Measurements from ENCODE around the gene PRKCD. TPM values are rescaled to one million over a fixed set of nuclear protein-coding genes. Genes with fewer than 3 reads are reported as not detected.

PRKCD gene
- total RNA-seq, 4 donors from 2014 or later, result 27.9 to 31.3 (median 29.3) TPM

DNA sequence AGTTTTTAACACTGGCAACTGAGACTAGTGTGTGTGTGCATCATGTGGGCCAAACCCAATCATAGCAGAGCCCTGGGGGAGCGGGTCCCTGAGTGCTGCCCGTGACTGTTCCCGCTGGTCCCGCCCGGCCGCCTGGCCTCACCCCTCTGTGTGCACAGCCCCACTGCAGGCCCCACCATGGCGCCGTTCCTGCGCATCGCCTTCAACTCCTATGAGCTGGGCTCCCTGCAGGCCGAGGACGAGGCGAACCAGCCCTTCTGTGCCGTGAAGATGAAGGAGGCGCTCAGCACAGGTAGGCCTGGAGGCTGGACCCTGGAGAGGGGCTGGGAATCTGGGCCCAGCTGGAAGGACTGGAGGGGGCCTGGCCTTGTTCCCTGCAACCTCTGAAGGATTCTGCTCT lies 17.2 kb downstream of the PRKCD start:
- H3K27ac ChIP-seq, result no peak overlapping the region
- DNase-seq (ENCODE audit: low spot score in 2 of 2), result no peak
- H3K4me3 ChIP-seq, result no peak overlapping the region
- no peaks in the 10 kb centered on the region for H3K27me3 ChIP-seq
- TF ChIP-seq POLR2A (IDR thresholded peaks at IDR 0.05) (no peak), POLR2AphosphoS5 (IDR thresholded peaks at IDR 0.05) (no peak)
- TF ChIP-seq, protein P1, sequence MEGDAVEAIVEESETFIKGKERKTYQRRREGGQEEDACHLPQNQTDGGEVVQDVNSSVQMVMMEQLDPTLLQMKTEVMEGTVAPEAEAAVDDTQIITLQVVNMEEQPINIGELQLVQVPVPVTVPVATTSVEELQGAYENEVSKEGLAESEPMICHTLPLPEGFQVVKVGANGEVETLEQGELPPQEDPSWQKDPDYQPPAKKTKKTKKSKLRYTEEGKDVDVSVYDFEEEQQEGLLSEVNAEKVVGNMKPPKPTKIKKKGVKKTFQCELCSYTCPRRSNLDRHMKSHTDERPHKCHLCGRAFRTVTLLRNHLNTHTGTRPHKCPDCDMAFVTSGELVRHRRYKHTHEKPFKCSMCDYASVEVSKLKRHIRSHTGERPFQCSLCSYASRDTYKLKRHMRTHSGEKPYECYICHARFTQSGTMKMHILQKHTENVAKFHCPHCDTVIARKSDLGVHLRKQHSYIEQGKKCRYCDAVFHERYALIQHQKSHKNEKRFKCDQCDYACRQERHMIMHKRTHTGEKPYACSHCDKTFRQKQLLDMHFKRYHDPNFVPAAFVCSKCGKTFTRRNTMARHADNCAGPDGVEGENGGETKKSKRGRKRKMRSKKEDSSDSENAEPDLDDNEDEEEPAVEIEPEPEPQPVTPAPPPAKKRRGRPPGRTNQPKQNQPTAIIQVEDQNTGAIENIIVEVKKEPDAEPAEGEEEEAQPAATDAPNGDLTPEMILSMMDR (IDR thresholded peaks at IDR 0.05), result no peak
- H3K9me3 ChIP-seq, result no peaks in the 10 kb centered on the region
- H3K4me1 ChIP-seq, result no peaks in the 10 kb centered on the region
- H3K36me3 ChIP-seq, result peaks cover 68% of the 10 kb centered on the region
- WGBS, result 97% methylated on average over 10 of the region's 15 CpGs

GRCh38 chr3:53179580-53179979 lies 18.6 kb downstream of the PRKCD start:
- no peaks in the 10 kb centered on the region for H3K9me3 ChIP-seq
- WGBS, result 89% methylated on average over 20 of the region's 20 CpGs

GRCh38 chr3:53180305-53181023 lies 19.5 kb downstream of the PRKCD start:
- Histone ChIP-seq H3K4me1 (no peaks in the 10 kb centered on the region), H3K36me3 (peaks cover 75% of the 10 kb centered on the region), H3K9me3 (no peaks in the 10 kb centered on the region), H3K27ac (no peak overlapping the region), H3K4me3 (no peak overlapping the region), H3K27me3 (no peaks in the 10 kb centered on the region)
- DNase-seq (ENCODE audit: low spot score in 2 of 2), result no peak
- TF ChIP-seq EP300 (IDR thresholded peaks at IDR 0.05), result no peak
- TF ChIP-seq, protein P1 (IDR thresholded peaks at IDR 0.05), result no peak
- no peak for TF ChIP-seq POLR2AphosphoS5 (IDR thresholded peaks at IDR 0.05)
- no peak for TF ChIP-seq POLR2A (IDR thresholded peaks at IDR 0.05)
- 79% methylated on average over 9 of the region's 11 CpGs for WGBS

More at GRCh38 chr3:53179580-53179979, 18.6 kb downstream of the PRKCD start:
- TF ChIP-seq POLR2AphosphoS5 (IDR thresholded peaks at IDR 0.05) (no peak), POLR2A (IDR thresholded peaks at IDR 0.05) (no peak), EP300 (IDR thresholded peaks at IDR 0.05) (no peak)
- TF ChIP-seq, protein P1 (IDR thresholded peaks at IDR 0.05), result no peak
- H3K4me1 ChIP-seq, result no peaks in the 10 kb centered on the region
- no peaks in the 10 kb centered on the region for H3K27me3 ChIP-seq
- H3K27ac ChIP-seq, result no peak overlapping the region
- DNase-seq (ENCODE audit: low spot score in 2 of 2), result no peak
- H3K36me3 ChIP-seq, result peaks cover 67% of the 10 kb centered on the region
- H3K4me3 ChIP-seq, result no peak overlapping the region

- DNase-seq (ENCODE audit: low spot score in 2 of 2), result no peak
- no peak overlapping the region for H3K4me3 ChIP-seq
- TF ChIP-seq EP300 (IDR thresholded peaks at IDR 0.05), result no peak
- TF ChIP-seq POLR2A (IDR thresholded peaks at IDR 0.05), result no peak
- TF ChIP-seq, protein P1 (IDR thresholded peaks at IDR 0.05), result no peak
- no peak for TF ChIP-seq POLR2AphosphoS5 (IDR thresholded peaks at IDR 0.05)
- H3K9me3 ChIP-seq, result no peaks in the 10 kb centered on the region
- H3K4me1 ChIP-seq, result no peaks in the 10 kb centered on the region
- no peaks in the 10 kb centered on the region for H3K27me3 ChIP-seq
- peaks cover 77% of the 10 kb centered on the region for H3K36me3 ChIP-seq
- no peak overlapping the region for H3K27ac ChIP-seq
- no CpG with 5 or more reads among the region's 4 CpGs for WGBS
Measured at GRCh38 chr3:53181024-53181371, 20.0 kb downstream of the PRKCD start.

DNA sequence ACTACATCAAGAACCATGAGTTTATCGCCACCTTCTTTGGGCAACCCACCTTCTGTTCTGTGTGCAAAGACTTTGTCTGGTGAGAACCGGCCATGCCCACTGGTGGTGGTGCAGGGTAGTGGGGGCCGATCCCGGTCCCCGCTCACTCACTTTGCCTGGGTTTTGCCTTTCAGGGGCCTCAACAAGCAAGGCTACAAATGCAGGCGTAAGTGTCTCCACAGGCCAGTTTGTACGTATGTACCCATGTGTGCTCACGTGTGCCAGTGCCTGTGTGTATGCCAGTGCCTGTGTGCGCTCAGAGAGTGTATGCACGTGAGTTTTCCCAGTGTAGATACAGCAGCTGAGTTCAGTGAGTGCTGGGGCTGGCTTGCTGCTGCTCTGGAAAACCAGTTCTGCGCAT lies 20.5 kb downstream of the PRKCD start:
- no peaks in the 10 kb centered on the region for H3K27me3 ChIP-seq
- no peaks in the 10 kb centered on the region for H3K9me3 ChIP-seq
- TF ChIP-seq POLR2AphosphoS5 (IDR thresholded peaks at IDR 0.05) (no peak), POLR2A (IDR thresholded peaks at IDR 0.05) (no peak), EP300 (IDR thresholded peaks at IDR 0.05) (no peak)
- TF ChIP-seq, protein P1 (IDR thresholded peaks at IDR 0.05), result no peak
- no peak for DNase-seq (ENCODE audit: low spot score in 2 of 2)
- WGBS, result 98% methylated on average over 8 of the region's 11 CpGs
- peaks cover 78% of the 10 kb centered on the region for H3K36me3 ChIP-seq
- no peak overlapping the region for H3K27ac ChIP-seq
- no peak overlapping the region for H3K4me3 ChIP-seq
- H3K4me1 ChIP-seq, result no peaks in the 10 kb centered on the region
